ENCODE results near the gene MEG3. TPM values are rescaled to one million over a fixed set of nuclear protein-coding genes. Genes with fewer than 3 reads are reported as not detected.

The MEG3 gene
- total RNA-seq, 1 donor from 2014 or later = 0.22 TPM

- peak; percentile 10 for DNase-seq
- H3K27me3 Mint-ChIP-seq (ENCODE audit: unreplicated experiment) = peaks cover 2% of the 10 kb centered on the region
- TF ChIP-seq CTCF (IDR thresholded peaks at IDR 0.05; ENCODE audit: partially characterized antibody, unreplicated experiment) = no peak
- peaks cover 5% of the 10 kb centered on the region for H3K36me3 Mint-ChIP-seq (ENCODE audit: unreplicated experiment)
- peaks cover 4% of the 10 kb centered on the region for H3K4me1 Mint-ChIP-seq (ENCODE audit: low read depth, unreplicated experiment)
- no peak overlapping the region for H3K4me3 Mint-ChIP-seq (ENCODE audit: unreplicated experiment)
- H3K9me3 Mint-ChIP-seq (ENCODE audit: unreplicated experiment) = no peaks in the 10 kb centered on the region
- H3K27ac Mint-ChIP-seq (ENCODE audit: unreplicated experiment) = no peak overlapping the region
Observed at GRCh38 chr14:100889641-100890040, 63.7 kb downstream of the MEG3 start.

- Mint-ChIP-seq H3K9me3 (ENCODE audit: unreplicated experiment) (no peaks in the 10 kb centered on the region), H3K4me1 (ENCODE audit: low read depth, unreplicated experiment) (peaks cover 4% of the 10 kb centered on the region), H3K36me3 (ENCODE audit: unreplicated experiment) (peaks cover 5% of the 10 kb centered on the region), H3K4me3 (ENCODE audit: unreplicated experiment) (no peak overlapping the region), H3K27ac (ENCODE audit: unreplicated experiment) (no peak overlapping the region), H3K27me3 (ENCODE audit: unreplicated experiment) (no peaks in the 10 kb centered on the region)
- TF ChIP-seq CTCF (IDR thresholded peaks at IDR 0.05; ENCODE audit: partially characterized antibody, unreplicated experiment) = no peak
- DNase-seq = peak; percentile 4
Observed at GRCh38 chr14:100890061-100890850, 64.3 kb downstream of the MEG3 start.

GRCh38 chr14:100891051-100891450 lies 65.1 kb downstream of the MEG3 start:
- H3K4me1 Mint-ChIP-seq (ENCODE audit: low read depth, unreplicated experiment) = no peaks in the 10 kb centered on the region
- no peak overlapping the region for H3K27ac Mint-ChIP-seq (ENCODE audit: unreplicated experiment)
- no peaks in the 10 kb centered on the region for H3K36me3 Mint-ChIP-seq (ENCODE audit: unreplicated experiment)
- TF ChIP-seq CTCF (IDR thresholded peaks at IDR 0.05; ENCODE audit: partially characterized antibody, unreplicated experiment) = no peak
- peaks cover 2% of the 10 kb centered on the region for H3K27me3 Mint-ChIP-seq (ENCODE audit: unreplicated experiment)
- H3K4me3 Mint-ChIP-seq (ENCODE audit: unreplicated experiment) = no peak overlapping the region
- DNase-seq = peak; percentile 6
- H3K9me3 Mint-ChIP-seq (ENCODE audit: unreplicated experiment) = no peaks in the 10 kb centered on the region

GRCh38 chr14:100891501-100892445 lies 65.9 kb downstream of the MEG3 start:
- Mint-ChIP-seq H3K27me3 (ENCODE audit: unreplicated experiment) (peaks cover 2% of the 10 kb centered on the region), H3K27ac (ENCODE audit: unreplicated experiment) (no peak overlapping the region), H3K36me3 (ENCODE audit: unreplicated experiment) (no peaks in the 10 kb centered on the region), H3K4me1 (ENCODE audit: low read depth, unreplicated experiment) (no peaks in the 10 kb centered on the region), H3K9me3 (ENCODE audit: unreplicated experiment) (no peaks in the 10 kb centered on the region), H3K4me3 (ENCODE audit: unreplicated experiment) (no peak overlapping the region)
- TF ChIP-seq CTCF (IDR thresholded peaks at IDR 0.05; ENCODE audit: partially characterized antibody, unreplicated experiment) = no peak
- DNase-seq = peak; percentile 5

Data from glutamatergic neuron (in vitro differentiated cells).